CD4-positive, alpha-beta T cell treated with Interleukin-10 for 1 hour (primary cell): Measurements from ENCODE around the gene NEDD4L.

Experiments
- DNase-seq: peaks from one replicate; pipeline ENCODE4 v3.0.0-alpha.2; 2020

The NEDD4L gene

DNA sequence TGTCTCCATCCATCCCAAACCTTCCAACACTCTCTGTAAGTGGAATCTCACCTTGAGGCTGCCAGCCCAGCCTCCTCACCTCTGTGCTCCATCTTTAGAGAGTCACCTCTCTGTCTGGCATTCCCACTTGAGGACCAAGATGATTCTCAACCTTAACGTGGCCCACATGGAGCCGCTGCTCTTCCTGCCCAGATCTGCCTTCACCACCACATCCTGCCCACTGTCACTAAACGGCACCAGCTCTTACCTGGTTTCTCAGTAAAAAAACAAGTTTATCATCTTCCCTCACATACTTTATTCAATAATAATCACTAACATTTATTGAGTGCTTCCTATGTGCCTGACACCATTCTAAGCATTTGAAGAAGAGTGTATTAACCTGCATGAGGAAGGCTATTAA, 80.4 kb downstream of the NEDD4L start:
- no peak for DNase-seq

DNA sequence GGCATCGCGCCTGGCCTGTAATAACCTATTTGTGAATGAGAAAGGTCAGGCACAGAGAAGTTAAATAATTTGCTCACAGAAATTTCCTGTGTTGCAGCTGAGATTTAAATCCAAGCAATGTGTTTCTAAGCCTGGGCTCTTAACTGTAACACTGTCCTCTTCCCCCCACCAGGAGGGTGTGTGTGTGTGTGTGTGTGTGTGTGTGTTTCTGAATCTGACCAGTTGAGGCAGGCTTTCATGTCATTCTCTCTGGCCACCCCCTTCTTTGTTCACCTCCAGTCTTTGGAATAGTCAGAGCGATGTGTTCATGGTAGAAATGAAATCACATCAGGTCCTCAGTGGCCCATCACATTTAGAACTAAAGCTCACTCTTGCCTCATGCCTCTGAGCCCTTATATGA, 81.2 kb downstream of the NEDD4L start:
- DNase-seq: no peak

DNA sequence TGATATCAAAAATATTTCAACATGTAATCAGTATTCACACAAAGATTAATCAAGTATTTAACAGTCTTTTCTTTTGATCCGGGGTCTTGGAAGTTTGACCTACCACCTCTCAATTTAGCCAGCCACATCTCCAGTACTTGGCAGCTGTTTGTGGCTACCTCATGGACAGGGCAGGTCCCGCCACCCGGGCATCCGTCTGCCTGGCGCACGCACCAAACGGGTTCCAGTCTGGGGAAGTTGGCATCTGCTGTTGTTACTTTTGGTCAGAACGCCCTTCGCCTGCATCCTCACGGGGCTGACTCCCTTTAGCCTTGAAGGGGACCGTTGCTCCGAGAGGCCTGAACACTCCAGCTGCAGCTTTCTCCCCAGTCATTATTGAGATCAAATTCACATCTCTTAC, 81.7 kb downstream of the NEDD4L start:
- no peak for DNase-seq

DNA sequence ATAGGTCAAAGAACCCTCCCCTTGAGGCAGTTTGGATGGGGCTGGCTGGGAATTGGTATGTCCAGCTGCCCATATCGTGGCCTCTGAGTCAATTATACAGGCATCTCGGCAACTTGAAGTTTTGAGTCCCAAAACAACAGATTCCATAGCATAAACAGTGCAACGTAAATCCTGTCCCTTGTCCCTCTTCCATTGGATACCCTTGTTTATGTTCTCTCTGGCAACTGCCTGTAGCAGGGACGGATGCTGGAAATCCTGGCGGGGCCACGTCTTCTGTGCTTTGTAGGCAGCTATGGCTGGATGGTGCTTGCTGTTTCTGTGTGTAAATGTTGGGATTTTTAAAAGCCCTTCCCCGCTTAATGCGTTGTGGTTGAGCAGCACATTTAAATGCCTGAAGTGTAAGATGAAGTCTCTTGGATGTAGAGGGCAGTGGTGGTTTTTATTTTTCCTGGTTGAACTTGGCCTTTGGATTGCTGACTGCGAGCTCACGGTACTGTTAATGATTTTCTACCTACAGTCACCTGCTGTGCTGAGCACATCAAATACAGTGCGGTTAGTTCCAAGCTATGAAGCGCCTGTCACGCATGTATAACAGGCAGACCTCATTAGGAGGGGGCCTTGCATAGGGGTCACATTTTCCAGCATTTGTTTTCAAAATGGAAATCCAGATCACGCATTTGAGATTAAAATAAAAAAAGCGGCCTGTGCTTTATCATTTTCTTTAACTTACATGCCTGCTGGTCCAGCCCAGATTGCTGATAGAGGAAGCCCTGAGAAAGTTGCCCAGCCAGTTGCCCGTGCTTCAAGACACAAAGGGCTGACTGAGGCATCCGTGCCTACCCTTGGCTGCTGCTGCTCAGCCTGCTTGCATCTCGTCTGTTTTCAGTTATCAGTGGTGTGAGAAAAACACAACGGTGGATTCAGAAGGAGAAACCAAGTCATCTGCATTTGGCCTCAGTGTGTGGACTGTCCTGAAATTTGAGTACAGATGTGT, 84.7 kb downstream of the NEDD4L start:
- no peak for DNase-seq

DNA sequence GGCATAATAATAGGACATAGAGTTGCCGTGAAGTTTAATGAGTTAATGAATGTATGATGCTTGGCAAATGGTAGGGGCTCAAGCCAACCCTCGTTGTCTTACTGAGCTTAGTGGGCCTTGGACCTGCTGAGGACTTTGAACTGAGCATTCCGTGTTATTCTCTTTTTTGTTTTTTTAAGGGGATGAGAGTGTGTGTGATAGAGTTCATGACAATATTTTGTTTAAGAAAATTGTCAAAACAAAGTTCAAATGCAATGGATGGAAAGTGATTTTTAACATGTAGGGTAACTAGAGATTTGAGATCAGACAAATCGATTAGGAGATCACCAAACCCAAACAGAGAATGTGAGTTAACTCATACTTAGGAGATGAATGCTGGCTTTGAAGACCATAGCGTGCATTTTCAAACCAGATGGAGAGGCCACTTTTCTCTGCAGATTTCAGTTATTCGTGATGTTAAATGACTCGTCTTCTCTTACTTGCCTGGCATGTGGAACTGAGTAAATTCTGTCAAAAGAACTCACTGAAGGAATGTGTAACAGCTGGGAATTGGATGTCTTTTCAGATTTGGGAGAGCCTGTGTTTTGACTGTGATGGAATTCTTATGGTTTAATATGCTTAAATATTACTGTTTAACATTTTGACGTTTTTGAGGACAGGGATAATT, 88.7 kb downstream of the NEDD4L start:
- no peak for DNase-seq

DNA sequence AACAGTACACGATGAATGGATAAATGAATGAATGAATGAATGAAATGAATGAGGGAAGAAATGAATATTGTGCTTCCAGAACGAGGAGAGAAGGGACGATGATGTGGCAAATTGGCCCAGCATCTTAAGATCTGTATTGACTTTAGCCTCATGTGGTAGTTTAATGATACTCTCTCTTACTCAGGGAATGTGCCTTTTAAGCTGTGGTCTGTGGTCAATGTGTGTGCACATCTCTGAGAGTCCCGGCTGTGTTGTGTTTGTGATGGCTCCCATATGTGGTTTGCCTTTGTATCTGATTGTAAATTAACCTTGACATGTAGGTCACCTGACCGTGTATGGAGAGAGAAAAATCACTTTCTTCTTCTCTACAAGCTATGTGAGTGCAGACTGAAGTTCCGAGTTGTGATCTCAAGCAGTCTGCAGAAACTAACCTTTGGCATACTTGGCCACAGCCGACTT, 91.2 kb downstream of the NEDD4L start:
- peak; percentile 4 for DNase-seq

DNA sequence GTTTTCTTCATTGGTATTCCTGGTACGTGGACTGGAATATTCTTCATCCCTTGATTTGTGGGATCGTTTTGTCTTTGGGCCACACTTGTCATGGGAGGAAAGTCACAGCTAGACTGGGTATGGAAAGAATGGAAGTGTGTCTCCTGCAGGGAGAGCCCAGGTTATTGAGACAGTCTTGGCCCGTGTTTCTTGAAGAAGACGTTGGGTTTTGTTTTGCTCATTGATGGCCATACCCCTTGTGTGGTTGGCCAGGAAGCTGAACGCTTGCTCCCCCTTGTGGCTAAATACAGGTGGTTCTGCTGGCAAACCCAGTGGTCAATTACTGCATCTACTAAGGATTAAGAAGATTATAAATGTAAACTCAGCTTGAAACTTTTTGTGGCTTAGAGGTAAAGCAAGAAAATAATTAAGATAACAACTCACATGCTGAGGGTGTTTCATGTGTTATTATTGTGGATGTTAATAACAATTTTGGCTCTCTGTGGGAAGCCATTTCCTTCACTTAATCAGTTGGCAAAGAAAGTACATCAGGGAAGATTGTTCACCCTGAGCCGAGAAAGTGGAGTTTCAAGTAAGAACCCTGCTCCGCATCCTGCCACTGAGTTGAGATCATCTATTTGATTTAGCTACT, 91.8 kb downstream of the NEDD4L start:
- DNase-seq: peak; percentile 56

DNA sequence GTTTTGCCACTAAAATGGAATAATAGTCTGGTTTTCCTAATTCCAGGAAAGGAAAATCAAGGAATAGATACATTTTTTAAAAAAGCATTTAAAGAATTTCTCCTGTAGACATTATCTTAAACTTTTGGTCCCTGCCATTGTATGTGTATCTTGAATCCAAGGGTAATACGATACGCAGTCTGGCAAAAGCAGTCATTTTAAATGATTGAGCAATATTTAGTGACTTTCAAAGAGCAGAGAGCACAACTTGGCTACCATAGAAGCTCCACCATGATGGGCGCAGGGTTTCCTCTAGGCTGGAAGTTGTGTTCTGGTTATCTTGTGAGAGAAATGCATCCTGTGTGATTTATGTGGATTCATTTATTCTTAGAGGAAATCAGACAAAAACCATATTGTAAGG, 92.9 kb downstream of the NEDD4L start:
- DNase-seq: no peak

DNA sequence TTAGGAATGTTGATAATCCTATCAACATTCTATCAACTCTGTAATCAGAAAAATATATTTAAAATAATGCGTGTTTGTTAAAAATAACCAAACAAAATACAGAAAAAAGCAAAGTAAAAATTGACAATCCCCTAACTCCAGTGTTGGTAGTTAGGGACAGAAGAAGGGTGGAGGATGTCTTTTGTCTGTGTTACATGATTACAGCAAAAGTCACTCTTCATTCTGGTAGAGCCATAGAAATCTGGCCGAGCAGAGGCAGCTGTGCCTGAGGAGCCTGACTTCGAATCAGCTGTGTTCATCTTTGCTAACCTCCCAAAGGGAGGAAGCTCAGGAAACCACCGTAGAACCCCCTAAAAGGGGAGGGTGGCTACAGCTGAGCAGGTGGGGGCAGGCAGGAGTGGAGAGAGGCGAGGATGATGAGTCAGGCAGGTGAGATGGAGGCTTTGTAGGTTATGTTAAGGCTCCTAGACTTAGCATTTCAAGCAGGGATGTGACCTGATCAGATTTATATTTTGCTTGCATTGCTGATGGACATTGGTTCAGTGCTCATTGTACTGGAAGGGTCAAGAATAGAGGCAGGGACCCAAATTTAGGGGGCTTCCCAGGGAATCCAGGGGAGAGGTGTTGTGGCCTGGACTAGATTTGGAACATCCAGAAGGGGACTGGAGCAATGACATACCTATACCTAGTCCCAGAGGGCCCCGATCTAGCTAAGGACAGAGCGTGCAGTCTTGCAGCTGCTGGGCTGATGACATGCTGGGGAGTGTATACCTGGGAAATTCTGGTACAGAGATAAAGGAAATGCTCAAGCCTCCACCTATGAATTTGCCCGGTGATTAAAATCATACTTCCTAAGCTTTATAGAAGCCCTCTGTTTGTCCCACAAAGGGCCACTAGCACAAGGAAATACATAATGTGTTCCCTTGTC, 95.7 kb downstream of the NEDD4L start:
- no peak for DNase-seq

DNA sequence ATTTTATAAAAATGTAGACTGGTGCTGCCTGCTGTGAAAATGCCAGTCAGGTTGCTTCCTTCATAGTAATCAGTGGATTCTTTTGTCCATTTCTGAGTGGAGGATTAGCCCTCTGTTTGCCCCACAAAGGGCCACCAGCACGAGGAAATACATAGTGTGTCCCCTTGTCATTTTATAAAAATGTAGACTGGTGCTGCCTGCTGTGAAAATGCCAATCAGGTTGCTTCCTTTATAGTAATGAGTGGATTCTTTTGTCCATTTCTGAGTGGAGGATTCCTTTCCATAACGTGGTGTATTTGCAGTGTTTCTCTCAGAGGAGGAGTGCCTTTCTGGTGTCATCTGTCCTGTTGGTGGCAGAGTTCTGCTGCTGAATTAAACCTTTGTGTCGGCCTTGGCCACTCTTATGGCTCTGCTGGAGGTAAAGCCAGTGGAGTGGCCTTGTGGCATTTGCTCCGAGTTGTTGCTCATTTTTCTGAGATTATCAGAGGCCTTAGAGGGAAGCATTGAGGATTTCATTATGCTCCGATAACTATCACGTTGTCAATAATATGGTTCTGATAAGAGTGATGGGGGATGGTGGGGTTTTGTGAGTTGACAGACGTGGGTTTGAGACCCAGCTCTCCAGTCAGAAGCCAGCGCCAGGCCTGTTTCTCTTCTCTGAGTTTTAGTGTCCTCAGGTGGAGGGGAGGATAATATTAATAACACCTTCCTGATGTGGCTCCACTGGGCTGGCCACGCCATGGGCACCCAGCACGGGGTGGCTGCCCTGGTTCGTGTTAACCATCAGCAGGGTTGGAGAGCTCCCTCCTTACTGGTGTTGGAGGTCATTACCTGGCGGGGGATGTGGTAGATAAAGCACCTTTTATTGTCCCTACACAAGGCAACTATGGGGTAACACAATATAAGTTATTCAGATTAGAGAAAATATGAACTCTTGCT, 96.6 kb downstream of the NEDD4L start:
- no peak for DNase-seq

DNA sequence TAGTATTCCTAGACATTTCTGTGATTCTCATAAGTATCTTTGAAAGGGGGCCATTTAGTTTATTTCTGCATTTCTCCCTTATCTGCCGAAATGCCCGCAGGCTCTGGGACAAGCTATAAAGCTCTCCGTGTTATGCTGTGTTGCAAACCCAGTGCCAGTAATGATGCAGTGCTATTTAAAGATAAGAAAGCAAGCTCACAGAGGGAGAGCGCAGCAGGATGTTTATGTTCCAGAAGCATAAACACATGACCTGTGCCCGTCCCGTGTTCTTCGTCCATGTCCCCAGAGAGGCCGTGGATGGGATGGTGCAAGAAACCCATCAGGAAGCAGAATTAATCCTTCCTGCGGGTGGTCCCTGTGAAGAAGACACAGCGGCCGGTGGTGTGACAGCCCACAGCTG, 99.4 kb downstream of the NEDD4L start:
- no peak for DNase-seq

DNA sequence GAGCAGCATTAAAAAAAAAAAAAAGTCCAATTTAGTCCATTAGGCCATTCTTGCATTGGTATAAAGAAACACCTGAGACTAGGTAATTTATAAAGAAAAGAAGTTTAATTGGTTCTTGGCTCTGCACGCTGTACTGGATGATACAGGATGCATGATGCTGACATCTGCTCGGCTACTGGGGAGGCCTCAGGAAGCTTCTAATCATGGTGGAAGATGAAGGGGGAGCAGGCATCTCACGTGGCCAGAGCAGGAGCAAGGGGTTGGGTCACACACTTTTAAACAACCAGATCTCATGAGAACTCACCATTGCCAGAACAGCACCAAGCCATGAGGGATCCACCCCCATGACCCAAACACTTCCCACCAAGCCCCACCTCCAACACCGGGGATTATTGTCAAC, 100.1 kb downstream of the NEDD4L start:
- DNase-seq: no peak

DNA sequence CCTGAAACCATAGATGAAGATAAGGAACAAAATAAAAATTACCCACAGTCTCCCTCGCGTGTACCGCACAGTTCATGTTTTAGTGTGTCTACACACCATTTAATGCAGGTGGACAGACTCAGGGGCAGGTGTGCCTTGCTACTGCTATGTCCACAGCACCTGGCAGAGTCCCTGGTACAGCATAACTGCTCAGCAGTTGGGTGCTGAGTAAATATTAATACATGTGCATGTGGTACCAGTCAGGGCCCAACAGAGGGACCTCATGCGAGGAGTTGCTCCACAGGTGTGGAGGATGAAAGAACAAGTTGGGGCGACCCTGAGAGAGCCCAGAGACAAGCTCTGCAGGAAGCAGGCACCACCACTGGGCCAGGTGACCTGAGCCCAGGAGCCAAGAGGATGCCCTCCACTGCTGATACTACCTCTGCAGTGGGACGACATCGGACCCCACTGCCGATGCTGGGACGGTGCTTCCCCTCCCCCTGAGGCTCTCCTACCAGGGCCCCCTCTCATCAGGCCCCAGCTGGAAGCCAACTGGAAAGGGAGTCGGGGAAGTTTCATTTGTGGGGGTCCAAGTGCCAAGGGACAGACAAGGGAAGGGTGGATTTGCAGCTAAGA, 100.8 kb downstream of the NEDD4L start:
- no peak for DNase-seq

DNA sequence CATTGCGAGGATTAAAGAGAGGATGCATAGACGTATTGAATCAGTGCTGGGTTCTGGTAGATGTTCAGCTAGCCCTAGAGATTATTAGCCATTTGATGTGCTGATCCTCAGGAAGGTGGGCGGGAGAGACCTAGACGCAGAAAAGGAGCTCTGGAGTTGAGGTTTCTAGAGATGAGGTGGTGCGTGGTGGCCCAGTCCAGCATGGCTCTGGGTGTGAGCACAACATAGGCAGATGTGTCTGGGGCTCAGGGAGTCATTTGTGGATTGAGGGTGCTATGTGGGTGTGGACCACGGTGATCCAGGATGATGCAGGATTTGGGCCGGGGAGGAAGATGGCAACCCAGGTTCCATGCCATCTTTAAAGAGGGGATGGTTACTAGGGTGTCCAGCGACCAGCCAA, 102.1 kb downstream of the NEDD4L start:
- DNase-seq: no peak

DNA sequence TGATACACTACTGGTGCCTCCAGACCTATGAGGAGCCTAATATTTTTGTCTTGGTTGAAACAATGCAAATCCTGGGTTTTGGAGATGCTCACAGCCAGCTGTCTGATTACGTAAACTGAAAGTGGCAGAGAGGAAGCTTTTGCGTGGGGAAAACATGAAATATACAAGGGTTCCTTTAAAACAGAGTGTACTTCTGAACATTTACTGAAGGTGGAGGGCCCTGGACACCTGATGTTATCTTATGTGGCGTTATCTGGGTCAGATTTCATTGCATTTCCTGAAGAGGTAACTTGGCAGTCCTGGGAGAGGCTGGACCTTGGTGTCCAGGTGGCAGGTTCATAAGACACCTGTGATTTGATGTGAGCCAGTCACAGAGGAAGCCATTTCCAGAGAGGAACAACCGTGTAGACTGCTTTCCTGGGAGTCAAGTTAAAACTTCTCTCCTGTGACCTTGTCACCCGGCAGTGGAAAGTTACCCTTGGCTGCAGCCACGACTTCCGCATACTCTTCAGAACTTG, 105.0 kb downstream of the NEDD4L start:
- DNase-seq: no peak

DNA sequence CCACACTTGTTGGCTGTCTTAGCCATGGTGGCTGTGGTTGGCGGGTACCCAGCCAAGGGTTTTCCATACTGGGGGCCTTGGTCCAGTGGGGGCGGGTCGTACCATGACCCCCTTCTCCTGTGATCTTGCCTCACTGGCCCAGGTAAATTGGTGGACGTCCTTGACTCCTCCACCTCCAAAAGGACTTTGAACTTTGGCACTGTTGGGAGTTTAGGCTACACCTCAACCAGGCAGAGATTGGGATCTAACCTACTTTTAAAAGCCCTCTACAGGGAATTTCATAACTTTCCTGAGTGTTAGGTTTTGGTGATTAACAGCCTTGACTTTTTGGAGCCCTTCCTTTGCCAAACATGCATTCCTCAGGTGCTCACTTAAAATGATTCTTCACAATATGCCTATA, 106.7 kb downstream of the NEDD4L start:
- no peak for DNase-seq

DNA sequence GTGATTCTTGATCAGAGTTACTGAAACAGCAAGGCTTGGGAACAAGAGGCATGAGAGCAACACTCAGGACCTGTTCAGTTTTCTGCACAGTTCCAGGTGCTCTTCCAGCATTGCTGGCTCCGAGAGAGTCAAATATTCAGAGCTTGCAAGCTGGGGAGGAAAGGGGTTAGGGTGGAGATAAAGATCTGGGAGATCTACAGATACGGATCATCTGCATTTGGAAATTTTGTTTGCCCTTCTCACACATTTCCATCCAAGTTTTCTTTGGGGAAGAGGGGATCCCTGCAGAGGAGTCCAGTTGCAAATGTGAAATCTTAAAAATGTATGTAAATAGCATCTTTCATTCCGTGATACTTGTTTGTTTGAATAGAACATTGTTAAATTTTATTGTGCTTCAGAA, 108.2 kb downstream of the NEDD4L start:
- DNase-seq: no peak

DNA sequence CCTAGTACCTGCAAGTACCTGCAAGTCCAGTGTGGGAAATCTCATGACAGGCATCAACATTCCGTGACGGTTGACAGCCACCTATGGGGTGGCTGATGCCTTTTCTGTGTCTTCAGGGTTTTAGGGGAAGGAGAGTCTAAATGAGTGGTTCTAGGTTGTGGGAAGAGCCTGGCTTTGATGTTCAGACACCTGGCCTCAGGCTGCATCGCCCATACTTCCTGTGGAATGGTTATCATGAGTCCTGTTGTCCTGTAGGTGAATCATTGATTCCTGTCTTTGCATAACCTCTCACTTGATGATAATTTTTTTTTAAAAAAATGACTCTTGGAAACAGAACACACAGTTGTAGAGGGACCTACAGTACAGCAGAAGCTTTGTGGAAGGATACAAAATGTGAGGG, 108.9 kb downstream of the NEDD4L start:
- no peak for DNase-seq

DNA sequence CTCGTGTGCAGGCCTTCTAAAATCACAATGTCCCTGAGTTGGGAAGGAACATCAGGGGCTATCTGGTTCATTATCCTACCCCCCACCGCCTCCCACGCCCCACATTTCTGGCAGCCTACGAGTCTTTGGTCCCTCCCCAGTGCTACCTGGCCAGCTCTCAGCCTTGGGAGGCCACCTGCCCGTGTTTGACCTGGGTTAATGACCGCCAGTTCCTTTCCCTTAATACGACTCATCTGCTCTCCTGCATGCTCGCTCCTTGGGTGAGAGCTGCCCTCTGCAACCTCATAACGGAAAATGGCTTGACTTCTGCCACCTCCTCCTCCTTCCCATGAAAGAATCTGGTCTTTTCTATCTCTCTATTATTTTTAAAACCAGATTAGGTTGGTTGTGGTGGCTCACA, 112.5 kb downstream of the NEDD4L start:
- no peak for DNase-seq

DNA sequence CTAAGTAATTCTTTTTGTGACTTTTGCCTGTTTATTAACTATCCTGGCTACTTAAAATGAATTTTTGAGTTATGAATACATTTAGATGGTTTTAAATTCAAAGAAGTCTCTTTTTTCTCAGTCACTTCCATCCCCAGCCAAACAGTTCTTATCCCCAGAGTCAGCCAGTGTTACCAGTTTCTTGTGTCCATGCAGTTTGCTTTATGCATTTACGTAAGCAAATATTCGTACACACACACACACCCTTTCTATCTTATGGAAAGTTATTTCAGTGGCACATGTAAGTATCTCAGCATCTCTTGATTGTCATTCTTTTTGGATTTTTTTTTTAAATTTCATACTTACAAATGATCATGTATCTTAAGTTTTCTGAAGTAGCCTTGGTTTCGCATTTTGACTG, 113.2 kb downstream of the NEDD4L start:
- DNase-seq: no peak

DNA sequence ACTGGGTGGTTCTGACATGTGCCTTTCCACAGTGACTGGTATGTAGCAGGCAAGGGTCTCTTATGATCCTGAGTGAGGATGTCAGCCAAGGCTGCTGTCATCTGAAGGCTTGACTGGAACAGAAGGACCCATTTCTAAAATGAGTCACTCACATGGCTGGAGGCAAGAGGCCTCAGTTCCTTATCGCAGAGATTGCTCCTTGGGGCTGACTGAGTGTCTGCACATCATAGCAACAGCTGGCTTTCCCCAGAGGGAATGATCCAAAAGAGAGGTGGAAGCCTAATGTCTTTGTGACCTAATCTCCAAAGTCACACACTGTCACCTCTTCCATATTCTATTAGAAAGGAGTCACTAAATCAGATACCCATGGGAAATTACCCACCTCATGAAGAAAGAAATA, 114.0 kb downstream of the NEDD4L start:
- no peak for DNase-seq
